Heart left ventricle (tissue), 16 donors: ENCODE results near the gene ASTN2. TPM values are rescaled to one million over a fixed set of nuclear protein-coding genes. Genes with fewer than 3 reads are reported as not detected.

Source experiments
- ATAC-seq, 4 donors: fragments of 200-7000 bp; cut with Tn5 transposase; one replicate each; pipeline ENCODE4 v1.9.1; 2020 to 2022; ENCODE audit warnings: moderate library complexity in 4 of 4, mild to moderate bottlenecking in 3 of 4, moderate number of reproducible peaks in 1 of 4
- DNase-seq, 5 donors: peaks; one replicate each; pipeline ENCODE4 v3.0.0-alpha.2; 2020
- H3K27ac ChIP-seq, 12 donors: fragments of 200-600 bp; sonication (generic) in 4 of 12; one replicate each; pipeline versions ENCODE4 v1.5.0 to v1.8.0; 2016 to 2022; ENCODE audit warnings: mild to moderate bottlenecking in 2 of 12
- H3K27me3 ChIP-seq, 9 donors: fragments of 200-600 bp; sonication (generic) in 2 of 9; one replicate each; pipeline versions ENCODE4 v1.5.1 to v1.8.0; 2016 to 2022; ENCODE audit warnings: mild to moderate bottlenecking in 3 of 9
- H3K36me3 ChIP-seq, 9 donors: fragments of 200-600 bp; sonication (generic) in 2 of 9; one replicate each; pipeline versions ENCODE4 v1.5.0 to v1.8.0; 2018 to 2022; ENCODE audit warnings: mild to moderate bottlenecking in 2 of 9
- H3K4me1 ChIP-seq, 12 donors: fragments of 200-600 bp; sonication (generic) in 4 of 12; one replicate each; pipeline versions ENCODE4 v1.5.0 to v1.8.0; 2016 to 2022; ENCODE audit warnings: mild to moderate bottlenecking in 3 of 12
- H3K4me3 ChIP-seq, 12 donors: fragments of 200-600 bp; sonication (generic) in 4 of 12; one replicate each; pipeline versions ENCODE4 v1.5.0 to v1.8.0; 2017 to 2022; ENCODE audit warnings: mild to moderate bottlenecking in 9 of 12, moderate library complexity in 4 of 12
- H3K9me3 ChIP-seq, 12 donors: fragments of 200-600 bp; sonication (generic) in 4 of 12; one replicate each; pipeline versions ENCODE4 v1.5.0 to v1.8.0; 2016 to 2022; ENCODE audit warnings: mild to moderate bottlenecking in 1 of 12
- POLR2A ChIP-seq, 2 donors: fragments of 450-650 bp; IDR thresholded peaks; one replicate each; pipeline ENCODE4 v1.6.1; 2017; ENCODE audit warnings: antibody characterized with exemption in 2 of 2, mild to moderate bottlenecking in 2 of 2, moderate library complexity in 2 of 2
- WGBS, 4 donors: extraction: QIAGEN DNeasy Blood & Tissue Kit in 2 of 4; methylation state at CpG; one replicate each; pipeline versions ENCODE4 v1.1.5 to v1.1.7; 2013 to 2018; 5-methylcytosine and 5-hydroxymethylcytosine counted together
- intact Hi-C, 10 donors: fragments of 100-400 bp; cut with DNase I; formaldehyde crosslinking; loops; one replicate each; pipeline versions ENCODE4 v1.11.1 to v1.14.2; 2022
- polyA plus RNA-seq, 2 donors: library from polyadenylated mRNA; stranded (reverse); fragments of 200-250 nt; gene quantifications; one replicate each; pipeline ENCODE4 v1.2.3, GENCODE V29; 2013
- total RNA-seq, 9 donors: library from RNA; depleted of rRNA in 2 of 9; stranded (reverse); fragments of >200 nt in 2 of 9; fragmentation: NEBNext Ultra II Directional in 3 of 9; extraction: Animal tissue kit (Norgen Biotek cat#: 25700) in 3 of 9; gene quantifications; one replicate each; pipeline versions ENCODE4 v1.1.0 to v1.2.4, GENCODE V29; 2016 to 2023
- TF ChIP-seq, protein P1 (sequence below), 12 donors: fragments of 200-600 bp; sonication (generic) in 4 of 12; IDR thresholded peaks; one replicate each; pipeline versions ENCODE4 v1.5.0 to v1.8.0; 2018 to 2022; ENCODE audit warnings: antibody characterized with exemption in 12 of 12, mild to moderate bottlenecking in 5 of 12
- donor health status: ischemic (EF 13 %, LVEDD 7.1; RV severe dilation, severe dysfunction).
- donor health status: healthy with polysubstance abuse.
- donor health status: DM: no; HTN: yes; CAD: no.
- donor health status: DM: no; HTN: no; CAD: no.
- donor health status: ischemic (EF 25% LVEDD 6.9; RV normal size, moderate dysfunction).
- donor health status: ischemic (EF 25% LVEDD 5.7; RV mildly dilated, moderate dysfunction).
- donor health status: healthy.
- donor health status: DM: yes; HTN: yes; CAD: no.
- donor health status: ischemic (EF 35%, LVEDD 5.7; RV mildly dilated, moderate dysfunction).
- donor health status: nonischemic (EF 11% LVEDD 7.7; RV severe dilation, severe dysfunction).
- donor health status: DM: yes; HTN: yes; CAD: no.
- donor health status: PGD.
- donor health status: ischemic (EF 29% LVEDD 5.4; RV normal size, mild dysfunction).
- donor health status: nonischemic (EF 23%, LVEDD 6.1; RV moderate dilation, normal function).

Gene ASTN2
- total and polyA plus RNA-seq, 11 donors = 2.5 to 6.0 (median 3.5) TPM

DNA sequence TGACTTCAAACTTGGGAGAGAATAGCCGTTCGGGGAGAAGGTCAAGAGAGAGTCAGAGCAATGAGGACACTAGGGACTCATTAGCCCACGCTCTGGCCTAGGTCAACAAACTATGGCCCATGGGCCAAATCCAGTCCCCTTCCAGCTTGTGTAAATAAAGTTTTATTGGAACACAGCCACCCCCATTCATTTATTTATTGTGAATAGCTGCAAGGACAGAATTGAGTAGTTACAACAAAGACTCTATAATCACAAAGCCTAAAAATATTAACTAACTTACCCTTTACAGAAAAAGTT lies 760.9 kb downstream of the ASTN2 start:
- Histone ChIP-seq H3K36me3 (no peaks in the 10 kb centered on the region), H3K27me3 (no peaks in the 10 kb centered on the region), H3K27ac (peak overlapping the region in 4 of 12 donors; percentile 4 to 41 (median 26)), H3K4me3 (no peak overlapping the region), H3K9me3 (no peaks in the 10 kb centered on the region), H3K4me1 (peaks cover 0 to 24% (median 10%) of the 10 kb centered on the region in 12 donors)
- WGBS, 4 donors = 49 to 63% (median 56%) methylated on average over 3 of the region's 3 CpGs
- DNase-seq = peak in 3 of 5 donors; percentile 27 to 41 (median 41)
- ATAC-seq = peak in 3 of 4 donors; percentile 70 to 85 (median 71)
- TF ChIP-seq POLR2A (IDR thresholded peaks at IDR 0.05) = no peak
- TF ChIP-seq, protein P1, sequence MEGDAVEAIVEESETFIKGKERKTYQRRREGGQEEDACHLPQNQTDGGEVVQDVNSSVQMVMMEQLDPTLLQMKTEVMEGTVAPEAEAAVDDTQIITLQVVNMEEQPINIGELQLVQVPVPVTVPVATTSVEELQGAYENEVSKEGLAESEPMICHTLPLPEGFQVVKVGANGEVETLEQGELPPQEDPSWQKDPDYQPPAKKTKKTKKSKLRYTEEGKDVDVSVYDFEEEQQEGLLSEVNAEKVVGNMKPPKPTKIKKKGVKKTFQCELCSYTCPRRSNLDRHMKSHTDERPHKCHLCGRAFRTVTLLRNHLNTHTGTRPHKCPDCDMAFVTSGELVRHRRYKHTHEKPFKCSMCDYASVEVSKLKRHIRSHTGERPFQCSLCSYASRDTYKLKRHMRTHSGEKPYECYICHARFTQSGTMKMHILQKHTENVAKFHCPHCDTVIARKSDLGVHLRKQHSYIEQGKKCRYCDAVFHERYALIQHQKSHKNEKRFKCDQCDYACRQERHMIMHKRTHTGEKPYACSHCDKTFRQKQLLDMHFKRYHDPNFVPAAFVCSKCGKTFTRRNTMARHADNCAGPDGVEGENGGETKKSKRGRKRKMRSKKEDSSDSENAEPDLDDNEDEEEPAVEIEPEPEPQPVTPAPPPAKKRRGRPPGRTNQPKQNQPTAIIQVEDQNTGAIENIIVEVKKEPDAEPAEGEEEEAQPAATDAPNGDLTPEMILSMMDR (IDR thresholded peaks at IDR 0.05) = no peak
- intact Hi-C loops = loop anchor here in 5 of 10 donors (5.0 to 10.0 kb wide), 5 partner anchors 499 to 1059 kb away; partner anchors contain the start of gene PAPPA (in 2 of the 5)

DNA sequence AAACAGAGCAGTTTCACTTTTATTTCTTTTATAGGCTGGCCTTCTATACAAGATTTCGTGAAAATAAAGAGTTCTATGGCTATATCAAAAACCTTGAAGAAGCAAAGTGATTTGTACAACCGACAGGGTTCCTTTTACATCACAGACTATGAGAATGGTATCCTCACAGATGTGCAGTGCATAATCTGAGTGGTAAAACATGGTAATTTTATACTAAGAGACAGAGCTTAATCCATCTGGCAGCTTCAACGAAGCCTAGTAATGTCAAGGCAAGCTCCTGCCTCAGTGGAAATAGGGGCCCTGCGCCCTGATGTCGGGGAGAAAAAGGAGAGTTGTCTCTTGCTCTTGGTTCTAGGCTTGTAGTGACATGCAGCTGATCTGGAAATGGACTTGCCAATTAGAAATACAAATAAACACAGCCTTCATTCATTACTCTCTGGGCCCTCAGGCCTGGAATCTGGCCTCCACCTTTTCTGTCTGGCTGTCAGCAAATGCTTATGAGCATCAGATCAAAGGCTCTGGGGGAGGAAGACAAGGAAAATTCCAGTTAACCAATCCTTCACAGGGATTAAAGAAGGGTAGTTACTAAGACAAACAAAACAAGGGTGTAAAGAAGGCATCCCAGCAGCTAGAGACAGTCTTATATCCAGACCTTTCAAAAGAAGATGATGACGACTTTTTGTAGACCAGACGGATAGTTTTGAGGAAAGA lies 761.4 kb downstream of the ASTN2 start:
- ATAC-seq = no peak
- Histone ChIP-seq H3K27ac (peak overlapping the region in 7 of 12 donors; percentile 4 to 61 (median 20)), H3K36me3 (no peaks in the 10 kb centered on the region), H3K9me3 (no peaks in the 10 kb centered on the region), H3K27me3 (no peaks in the 10 kb centered on the region), H3K4me3 (no peak overlapping the region), H3K4me1 (peaks cover 0 to 24% (median 10%) of the 10 kb centered on the region in 12 donors)
- no peak for DNase-seq
- TF ChIP-seq POLR2A (IDR thresholded peaks at IDR 0.05) = no peak
- WGBS, 4 donors = 72 to 88% (median 81%) methylated on average over 7 of the region's 7 CpGs
- intact Hi-C loops = loop anchor here in 5 of 10 donors (5.0 to 10.0 kb wide), 5 partner anchors 499 to 1059 kb away; partner anchors contain the start of gene PAPPA (in 2 of the 5)

DNA sequence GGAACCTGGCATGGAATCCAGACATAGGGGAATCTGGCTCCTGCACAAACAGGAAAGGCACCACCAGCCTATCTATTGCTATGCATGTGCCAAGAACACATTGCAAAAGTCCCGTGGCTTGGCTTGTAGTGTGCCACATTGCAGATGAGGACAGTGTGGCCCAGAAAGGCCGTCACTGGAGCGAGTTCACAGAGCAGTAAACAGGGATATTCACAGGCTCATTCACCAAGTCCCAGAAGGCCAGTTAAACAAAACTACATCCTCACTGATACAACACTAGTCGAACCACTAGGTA lies 767.4 kb downstream of the ASTN2 start:
- ATAC-seq = peak; percentile 91 to 94 (median 92)
- peak in 3 of 5 donors; percentile 36 to 76 (median 69) for DNase-seq
- H3K27ac ChIP-seq = peak overlapping the region in 6 of 12 donors; percentile 8 to 66 (median 46)
- no peaks in the 10 kb centered on the region for H3K9me3 ChIP-seq
- TF ChIP-seq, protein P1 (IDR thresholded peaks at IDR 0.05) = peak in 1 of 12 donors; percentile 6
- no peak for TF ChIP-seq POLR2A (IDR thresholded peaks at IDR 0.05)
- no peaks in the 10 kb centered on the region for H3K27me3 ChIP-seq
- H3K36me3 ChIP-seq = no peaks in the 10 kb centered on the region
- 50 to 63% (median 54%) methylated on average over 4 of the region's 4 CpGs for WGBS, 4 donors
- intact Hi-C loops = loop anchor here in 9 of 10 donors (5.0 to 10.0 kb wide), 10 partner anchors 63 to 495 kb away; partner anchors contain the start of gene PAPPA (in 2 of the 9)
- no peak overlapping the region for H3K4me3 ChIP-seq
- peaks cover 0 to 33% (median 7%) of the 10 kb centered on the region in 12 donors for H3K4me1 ChIP-seq

DNA sequence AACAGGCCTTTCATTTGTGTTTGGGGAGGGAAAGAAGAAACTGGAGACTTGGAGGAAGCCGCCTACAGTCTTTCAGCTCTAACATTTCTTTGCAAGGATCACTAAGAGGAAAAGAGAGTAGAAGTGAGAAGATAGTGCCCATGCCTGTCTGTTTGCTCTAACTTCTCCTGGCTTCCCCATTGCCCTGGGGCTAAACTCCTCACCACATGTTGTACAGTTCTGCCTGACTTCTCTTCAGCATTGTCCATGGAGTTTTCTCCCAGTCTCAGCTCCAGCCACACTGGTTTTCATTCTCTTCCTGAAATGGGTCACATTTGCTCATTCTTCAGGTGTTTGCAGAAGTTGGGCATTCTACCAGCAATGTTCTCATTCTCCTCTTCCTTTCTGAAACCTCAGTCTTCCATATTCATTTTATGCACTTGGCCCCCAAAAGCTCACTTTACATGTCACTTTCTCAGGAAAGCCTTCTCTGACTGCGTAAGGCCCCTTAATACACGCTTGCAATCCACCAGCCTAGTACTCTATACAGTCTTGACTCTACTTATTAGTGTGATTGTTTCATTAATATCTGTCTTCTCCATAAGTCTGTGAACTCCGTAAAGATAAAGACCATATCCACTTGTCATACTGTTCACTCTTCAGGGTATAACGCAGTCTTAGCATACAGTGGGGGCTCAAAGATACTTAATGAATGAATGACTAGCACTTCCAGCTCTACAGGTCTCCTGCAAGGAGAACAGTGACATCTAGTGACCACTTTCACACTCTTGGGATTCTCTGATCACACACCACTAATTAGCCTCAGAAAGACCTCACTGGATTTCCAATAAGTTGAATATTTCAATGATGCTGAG lies 768.0 kb downstream of the ASTN2 start:
- 77 to 81% (median 78%) methylated on average over 5 of the region's 5 CpGs for WGBS, 4 donors
- intact Hi-C loops = loop anchor here in 9 of 10 donors (5.0 to 10.0 kb wide), 10 partner anchors 62 to 495 kb away; partner anchors contain the start of gene PAPPA (in 2 of the 9)
- H3K4me3 ChIP-seq = no peak overlapping the region
- no peak for DNase-seq
- H3K27ac ChIP-seq = peak overlapping the region in 1 of 12 donors; percentile 66
- no peaks in the 10 kb centered on the region for H3K36me3 ChIP-seq
- H3K4me1 ChIP-seq = peaks cover 0 to 39% (median 7%) of the 10 kb centered on the region in 12 donors
- peak; percentile 62 to 87 (median 82) for ATAC-seq
- no peaks in the 10 kb centered on the region for H3K9me3 ChIP-seq
- no peaks in the 10 kb centered on the region for H3K27me3 ChIP-seq
- TF ChIP-seq POLR2A (IDR thresholded peaks at IDR 0.05) = no peak
- TF ChIP-seq, protein P1 (IDR thresholded peaks at IDR 0.05) = peak; percentile 35 to 69 (median 58)
